Liver (tissue), 3 donors: ENCODE measurements around the gene BDKRB1.

Experiments used
- CTCF ChIP-seq: fragments of 150-350 bp; IDR thresholded peaks from 2 replicates; pipeline ENCODE4 v1.5.1; 2017; ENCODE audit warnings: improper control_type of control experiment, low read depth, low read length; ENCODE audit not compliant: missing input control
- GABPA ChIP-seq, 2 donors: IDR thresholded peaks in 1 of 2; conservative IDR thresholded peaks in 1 of 2; 2 replicates each; pipeline ENCODE4 v1.6.1; 2016; ENCODE audit warnings: antibody characterized with exemption in 2 of 2, mild to moderate bottlenecking in 1 of 2, moderate library complexity in 1 of 2
- TAF1 ChIP-seq: conservative IDR thresholded peaks from 2 replicates; pipeline ENCODE4 v1.6.1; 2016; ENCODE audit warnings: antibody characterized with exemption, mild to moderate bottlenecking
- ZBTB33 ChIP-seq: IDR thresholded peaks from 2 replicates; pipeline ENCODE4 v1.6.1; 2016; ENCODE audit warnings: antibody characterized with exemption
- donor health status: healthy.
- donor health status: healthy.

- TF ChIP-seq TAF1 (no peak), CTCF (no peak), GABPA (IDR thresholded peaks at IDR 0.05 in 1 of 2, conservative IDR thresholded peaks at IDR 0.05 in 1 of 2) (no peak), ZBTB33 (no peak)
These were observed 41.2 kb upstream of the BDKRB1 start for GRCh38 chr14:96214793-96215192.
